MCF 10A (cell line): ENCODE data around the gene HS3ST5. TPM values are rescaled to one million over a fixed set of nuclear protein-coding genes. Genes with fewer than 3 reads are reported as not detected.
A peak's percentile ranks its signal among the peaks of the same experiment; 100 is the strongest.
"Not testable (repeated sequence)": the region's sequence is repeated elsewhere in the genome, so short reads cannot be mapped to it uniquely, and the experiment has no call there.

Experiments used
- BruUV-seq: library from RNA; stranded (reverse); fragments of 400-500 nt; replicated peaks from 2 replicates; lab custom pipeline; 2021; lab: Mats Ljungman, UMichigan
- CTCF ChIA-PET: fragments of 300-600 bp; sonication (Branson Sonifier 250); formaldehyde crosslinking; extraction: SDS; loops from one replicate; lab custom pipeline; 2021; ENCODE audit warnings: antibody characterized with exemption, inconsistent platforms; lab: Yijun Ruan, JAX
- POLR2A ChIA-PET: fragments of 300-600, 350-650 bp; sonication (Branson Sonifier 250); formaldehyde crosslinking; extraction: SDS; loops from one replicate; lab custom pipeline; 2020; ENCODE audit warnings: antibody characterized with exemption, inconsistent platforms; lab: Yijun Ruan, JAX
- DNase-seq: peaks from one replicate; pipeline ENCODE4 v3.0.0-alpha.2; 2018; ENCODE audit not compliant: unreplicated experiment
- H3K27ac Mint-ChIP-seq: one replicate; pipeline ENCODE4 v1.8.0; 2022; ENCODE audit warnings: mild to moderate bottlenecking, low read depth, mixed read lengths; ENCODE audit not compliant: unreplicated experiment
- H3K27me3 Mint-ChIP-seq: one replicate; pipeline ENCODE4 v1.8.0; 2022; ENCODE audit warnings: mixed read lengths; ENCODE audit not compliant: insufficient read depth, unreplicated experiment
- H3K36me3 Mint-ChIP-seq: one replicate; pipeline ENCODE4 v1.8.0; 2022; ENCODE audit warnings: mild to moderate bottlenecking, moderate library complexity, mixed read lengths; ENCODE audit not compliant: insufficient read depth, unreplicated experiment
- H3K4me1 Mint-ChIP-seq: one replicate; pipeline ENCODE4 v1.8.0; 2022; ENCODE audit warnings: mixed read lengths; ENCODE audit not compliant: insufficient read depth, unreplicated experiment
- H3K4me3 Mint-ChIP-seq: one replicate; pipeline ENCODE4 v1.8.0; 2022; ENCODE audit warnings: mild to moderate bottlenecking, moderate library complexity, mixed read lengths; ENCODE audit not compliant: unreplicated experiment
- H3K9me3 Mint-ChIP-seq: one replicate; pipeline ENCODE4 v1.8.0; 2022; ENCODE audit warnings: mixed read lengths; ENCODE audit not compliant: unreplicated experiment
- CTCF ChIP-seq: fragments of 200-600 bp; IDR thresholded peaks from one replicate; pipeline ENCODE4 v1.8.0; 2022; ENCODE audit warnings: antibody characterized with exemption, mild to moderate bottlenecking; ENCODE audit not compliant: unreplicated experiment
- intact Hi-C: fragments of 100-400 bp; cut with micrococcal nuclease; formaldehyde crosslinking; loops from 2 replicates; pipeline ENCODE4 v1.14.1; 2022
- total RNA-seq: library from RNA; stranded (reverse); gene quantifications from 2 replicates; pipeline ENCODE4 v1.2.3, GENCODE V29; 2022

Gene HS3ST5
- total RNA-seq, 1 experiment from 2014 or later, result not detected

GRCh38 chr6:114081730-114082129 lies 261.1 kb downstream of the HS3ST5 start:
- H3K9me3 Mint-ChIP-seq, result no peaks in the 10 kb centered on the region
- POLR2A ChIA-PET, result no interaction called here
- intact Hi-C loops, result no loop called here
- H3K27me3 Mint-ChIP-seq, result peaks cover 43% of the 10 kb centered on the region
- H3K4me3 Mint-ChIP-seq, result no peak overlapping the region
- BruUV-seq, result no TSS peak
- no peak for TF ChIP-seq CTCF
- no peaks in the 10 kb centered on the region for H3K4me1 Mint-ChIP-seq
- DNase-seq, result no peak
- H3K27ac Mint-ChIP-seq, result no peak overlapping the region
- CTCF ChIA-PET, result interaction anchor here (0.7 kb wide), 2 partner anchors 80 to 677 kb away, joined by 3 to 5 read pairs; no protein-coding TSS in a partner anchor
- no peaks in the 10 kb centered on the region for H3K36me3 Mint-ChIP-seq

- BruUV-seq, result no TSS peak
- H3K9me3 Mint-ChIP-seq, result no peaks in the 10 kb centered on the region
- no peaks in the 10 kb centered on the region for H3K36me3 Mint-ChIP-seq
- POLR2A ChIA-PET, result no interaction called here
- CTCF ChIA-PET, result interaction anchor here (0.7 kb wide), 1 partner anchor 79 kb away, joined by 5 read pairs; no protein-coding TSS in a partner anchor
- DNase-seq, result peak; percentile 26
- H3K4me3 Mint-ChIP-seq, result no peak overlapping the region
- intact Hi-C loops, result no loop called here
- H3K4me1 Mint-ChIP-seq, result no peaks in the 10 kb centered on the region
- no peak for TF ChIP-seq CTCF
- peaks cover 36% of the 10 kb centered on the region for H3K27me3 Mint-ChIP-seq
- no peak overlapping the region for H3K27ac Mint-ChIP-seq
Measured at GRCh38 chr6:114080891-114081510, 261.8 kb downstream of the HS3ST5 start.

- POLR2A ChIA-PET, CTCF ChIA-PET: not testable (repeated sequence)
Measured at GRCh38 chr6:114080410-114080809, 262.4 kb downstream of the HS3ST5 start.

GRCh38 chr6:114075777-114076176 lies 267.0 kb downstream of the HS3ST5 start:
- intact Hi-C loops, result no loop called here
- Mint-ChIP-seq H3K27me3 (no peaks in the 10 kb centered on the region), H3K36me3 (no peaks in the 10 kb centered on the region), H3K4me3 (no peak overlapping the region), H3K4me1 (no peaks in the 10 kb centered on the region), H3K27ac (no peak overlapping the region), H3K9me3 (no peaks in the 10 kb centered on the region)
- no peak for DNase-seq
- POLR2A ChIA-PET, result interaction anchor here (0.9 kb wide), 1 partner anchor 15 kb away, joined by 3 read pairs; no protein-coding TSS in a partner anchor
- BruUV-seq, result no TSS peak
- TF ChIP-seq CTCF, result no peak
- CTCF ChIA-PET, result interaction anchor here (0.9 kb wide), 1 partner anchor 18 kb away, joined by 3 read pairs; no protein-coding TSS in a partner anchor

More at GRCh38 chr6:114080410-114080809, 262.4 kb downstream of the HS3ST5 start:
- H3K9me3 Mint-ChIP-seq, intact Hi-C loops, H3K36me3 Mint-ChIP-seq, DNase-seq, H3K4me3 Mint-ChIP-seq, H3K27ac Mint-ChIP-seq, H3K4me1 Mint-ChIP-seq, BruUV-seq: not testable (repeated sequence)
- peaks cover 31% of the 10 kb centered on the region for H3K27me3 Mint-ChIP-seq
